GM21515 (cell line): ENCODE measurements around the gene SPAAR.
"Not testable (repeated sequence)": the region's sequence is repeated elsewhere in the genome, so short reads cannot be mapped to it uniquely, and the experiment has no call there.

Source experiments
- ATAC-seq: cut with Tn5 transposase; IDR thresholded peaks from one replicate; pipeline ENCODE4 v1.9.1; 2021; ENCODE audit not compliant: unreplicated experiment

SPAAR gene

GRCh38 chr9:35903049-35903448 lies 6.2 kb upstream of the SPAAR start:
- ATAC-seq, result no peak

- ATAC-seq, result no peak
Observed at GRCh38 chr9:35904338-35904737, 5.0 kb upstream of the SPAAR start.

GRCh38 chr9:35905051-35905781 lies 4.1 kb upstream of the SPAAR start:
- ATAC-seq, result no peak

GRCh38 chr9:35905912-35906679 lies 3.2 kb upstream of the SPAAR start, which contains the start of gene HRCT1:
Gene HRCT1, plus strand, starts transcription at chr9:35906202. Its CDS starts 86 bp downstream, at chr9:35906288.
- no peak for ATAC-seq

- ATAC-seq, result no peak
Observed at GRCh38 chr9:35906923-35907699, 2.2 kb upstream of the SPAAR start.

- ATAC-seq, result no peak
Observed at GRCh38 chr9:35907711-35908503, 1.4 kb upstream of the SPAAR start.

GRCh38 chr9:35908504-35909125 lies 675 bp upstream of the SPAAR start:
- no peak for ATAC-seq

GRCh38 chr9:35909687-35910612 lies 660 bp downstream of the SPAAR start:
- ATAC-seq, result no peak

- ATAC-seq, result no peak
Observed at GRCh38 chr9:35910613-35911359, 1.5 kb downstream of the SPAAR start.

GRCh38 chr9:35911690-35912089 lies 2.4 kb downstream of the SPAAR start:
- ATAC-seq, result no peak

GRCh38 chr9:35912791-35913400 lies 3.6 kb downstream of the SPAAR start:
- no peak for ATAC-seq

GRCh38 chr9:35913429-35913828 lies 4.1 kb downstream of the SPAAR start:
- ATAC-seq, result not testable (repeated sequence)

- ATAC-seq, result no peak
Observed at GRCh38 chr9:35914301-35914807, 5.1 kb downstream of the SPAAR start.

- no peak for ATAC-seq
Observed at GRCh38 chr9:35915681-35916294, 6.5 kb downstream of the SPAAR start.

- no peak for ATAC-seq
Observed at GRCh38 chr9:35917261-35917660, 8.0 kb downstream of the SPAAR start.

GRCh38 chr9:35918780-35919179 lies 9.5 kb downstream of the SPAAR start:
- no peak for ATAC-seq

- ATAC-seq, result no peak
Observed at GRCh38 chr9:35919212-35920008, 10.1 kb downstream of the SPAAR start.
